Fibroblast of lung (primary cell): ENCODE data around the gene GARIN5A.

Source experiments
- EZH2 ChIP-seq: IDR thresholded peaks from 2 replicates; pipeline ENCODE4 v1.5.1; 2012; ENCODE audit warnings: low read length, control low read depth, mild to moderate bottlenecking; ENCODE audit errors: missing control alignments
- TF ChIP-seq, protein P1 (sequence below), 2 donors: IDR thresholded peaks in 1 of 2; conservative IDR thresholded peaks in 1 of 2; 1 replicate in 1 of 2; 2 replicates in 1 of 2; pipeline ENCODE4 v1.5.1; 2011 to 2012; ENCODE audit warnings: low read length in 2 of 2, control low read depth in 1 of 2, inconsistent platforms in 1 of 2, low read depth in 1 of 2, mild to moderate bottlenecking in 1 of 2

DNA sequence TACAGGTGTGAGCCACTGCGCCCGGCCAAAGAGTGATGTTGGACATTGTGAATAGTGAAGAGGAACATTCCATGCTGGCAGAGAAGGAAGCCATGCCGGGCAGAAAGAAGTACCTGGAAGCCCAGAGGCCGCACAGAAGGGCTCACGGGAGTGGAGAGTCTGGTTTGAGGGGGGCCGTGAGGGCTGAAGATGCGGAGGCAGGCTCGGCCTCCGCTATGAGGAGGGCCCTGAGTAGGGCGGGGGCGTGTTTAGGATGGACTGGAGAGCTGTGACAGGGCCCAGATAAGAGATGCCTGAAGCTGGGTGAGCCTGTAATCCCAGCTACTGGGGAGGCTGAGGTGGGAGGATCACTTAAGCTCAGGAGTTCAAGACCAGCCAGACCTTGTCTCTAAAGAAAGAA is 32.7 kb upstream of the GARIN5A start:
- TF ChIP-seq, protein P1, sequence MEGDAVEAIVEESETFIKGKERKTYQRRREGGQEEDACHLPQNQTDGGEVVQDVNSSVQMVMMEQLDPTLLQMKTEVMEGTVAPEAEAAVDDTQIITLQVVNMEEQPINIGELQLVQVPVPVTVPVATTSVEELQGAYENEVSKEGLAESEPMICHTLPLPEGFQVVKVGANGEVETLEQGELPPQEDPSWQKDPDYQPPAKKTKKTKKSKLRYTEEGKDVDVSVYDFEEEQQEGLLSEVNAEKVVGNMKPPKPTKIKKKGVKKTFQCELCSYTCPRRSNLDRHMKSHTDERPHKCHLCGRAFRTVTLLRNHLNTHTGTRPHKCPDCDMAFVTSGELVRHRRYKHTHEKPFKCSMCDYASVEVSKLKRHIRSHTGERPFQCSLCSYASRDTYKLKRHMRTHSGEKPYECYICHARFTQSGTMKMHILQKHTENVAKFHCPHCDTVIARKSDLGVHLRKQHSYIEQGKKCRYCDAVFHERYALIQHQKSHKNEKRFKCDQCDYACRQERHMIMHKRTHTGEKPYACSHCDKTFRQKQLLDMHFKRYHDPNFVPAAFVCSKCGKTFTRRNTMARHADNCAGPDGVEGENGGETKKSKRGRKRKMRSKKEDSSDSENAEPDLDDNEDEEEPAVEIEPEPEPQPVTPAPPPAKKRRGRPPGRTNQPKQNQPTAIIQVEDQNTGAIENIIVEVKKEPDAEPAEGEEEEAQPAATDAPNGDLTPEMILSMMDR (conservative IDR thresholded peaks at IDR 0.05 in 1 of 2, IDR thresholded peaks at IDR 0.05 in 1 of 2; ENCODE audit: low read depth in 1 of 2, low read length in 2 of 2), result no peak
- TF ChIP-seq EZH2, result no peak
